Glomerular visceral epithelial cell (primary cell): ENCODE measurements around the gene TBC1D22A.

Source experiments
- DNase-seq: peaks from one replicate; pipeline ENCODE4 v3.0.0-alpha.2; 2016; ENCODE audit errors: extremely low spot score

Gene TBC1D22A

DNA sequence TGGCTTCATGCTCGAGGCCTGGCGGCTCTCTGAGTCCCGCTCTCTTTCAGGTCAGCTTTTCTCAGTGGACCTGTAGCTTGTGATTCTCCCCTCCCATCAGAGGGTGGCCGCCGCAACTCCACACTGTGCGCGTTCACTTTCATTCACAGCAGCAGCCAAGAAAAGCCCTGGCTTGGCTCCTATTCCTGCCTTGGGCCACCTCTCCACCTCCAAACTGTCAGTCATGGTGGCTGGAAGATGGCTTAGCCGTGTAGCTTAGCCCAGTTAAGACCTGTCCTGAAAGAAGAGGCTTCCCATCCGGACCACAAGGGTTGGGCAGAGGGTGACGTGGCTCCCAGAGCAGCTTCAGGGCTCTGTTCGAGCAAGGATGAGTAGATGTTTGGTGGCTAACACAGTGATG is 125.5 kb downstream of the TBC1D22A start:
- DNase-seq, result no peak

DNA sequence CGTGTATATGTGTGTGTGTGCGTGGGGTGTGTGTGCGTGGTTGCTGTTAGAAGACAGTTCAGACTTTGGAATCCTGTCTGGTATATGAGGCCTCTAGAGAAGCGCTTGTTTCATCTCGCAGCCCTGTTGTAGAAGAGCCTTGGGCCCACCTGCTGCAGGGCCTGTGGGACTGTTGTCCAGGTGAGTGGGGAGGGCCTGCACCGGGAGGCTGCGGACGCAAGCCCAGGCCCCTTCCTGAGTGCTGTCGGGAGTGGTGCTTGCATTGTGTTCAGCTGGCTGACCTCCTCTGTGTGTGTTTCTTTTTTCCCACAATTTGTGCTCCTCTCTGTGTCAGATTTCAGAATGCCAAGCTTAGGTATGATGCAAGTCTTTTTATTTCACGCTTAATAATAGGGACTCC is 128.4 kb downstream of the TBC1D22A start:
- DNase-seq, result no peak

DNA sequence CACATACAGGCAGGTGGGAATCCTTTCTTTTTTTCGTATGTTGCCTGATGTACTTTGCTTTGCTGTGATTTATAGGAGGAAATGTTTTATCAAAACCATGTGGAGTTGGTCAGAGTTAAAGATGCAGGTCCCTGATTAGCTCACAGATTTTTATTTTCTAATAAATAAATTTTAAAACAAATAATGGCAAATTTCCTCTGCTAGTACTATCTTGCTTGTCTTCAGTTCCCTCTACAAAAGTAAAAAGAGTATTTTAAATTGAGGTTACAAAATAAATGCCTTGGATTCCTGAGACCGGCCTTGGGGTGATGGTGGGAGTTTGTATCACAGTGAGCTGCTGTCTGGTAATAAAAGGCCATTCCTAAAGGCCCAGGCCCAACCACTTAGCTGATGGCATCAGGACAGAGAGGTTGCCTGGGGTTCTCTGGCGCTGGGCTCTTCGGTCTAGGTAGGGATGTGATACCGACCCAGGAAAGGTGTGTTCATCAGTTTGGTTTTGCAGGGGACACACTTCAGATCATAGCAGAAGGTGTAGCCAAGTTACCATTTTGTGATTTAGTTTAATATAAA is 129.0 kb downstream of the TBC1D22A start:
- no peak for DNase-seq

DNA sequence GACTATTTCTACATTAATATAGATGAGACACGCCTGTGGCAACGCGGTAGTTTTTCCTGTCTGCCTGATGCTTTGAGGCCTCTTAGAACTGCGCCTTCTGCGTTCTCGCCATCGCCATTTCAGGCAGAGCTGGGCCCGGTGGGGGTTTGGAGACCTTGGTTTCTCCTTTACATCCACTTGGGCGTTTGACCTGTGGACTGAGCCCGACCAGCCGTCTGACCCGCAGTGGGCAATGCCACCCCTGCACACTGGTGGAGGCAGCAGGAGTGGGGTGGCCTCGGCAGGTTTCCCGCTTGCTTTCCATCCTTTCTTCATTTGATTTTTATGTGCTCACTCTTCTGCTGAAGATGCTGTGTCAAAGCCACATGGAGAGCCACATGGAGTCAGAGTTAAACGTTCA is 130.4 kb downstream of the TBC1D22A start:
- DNase-seq, result no peak

DNA sequence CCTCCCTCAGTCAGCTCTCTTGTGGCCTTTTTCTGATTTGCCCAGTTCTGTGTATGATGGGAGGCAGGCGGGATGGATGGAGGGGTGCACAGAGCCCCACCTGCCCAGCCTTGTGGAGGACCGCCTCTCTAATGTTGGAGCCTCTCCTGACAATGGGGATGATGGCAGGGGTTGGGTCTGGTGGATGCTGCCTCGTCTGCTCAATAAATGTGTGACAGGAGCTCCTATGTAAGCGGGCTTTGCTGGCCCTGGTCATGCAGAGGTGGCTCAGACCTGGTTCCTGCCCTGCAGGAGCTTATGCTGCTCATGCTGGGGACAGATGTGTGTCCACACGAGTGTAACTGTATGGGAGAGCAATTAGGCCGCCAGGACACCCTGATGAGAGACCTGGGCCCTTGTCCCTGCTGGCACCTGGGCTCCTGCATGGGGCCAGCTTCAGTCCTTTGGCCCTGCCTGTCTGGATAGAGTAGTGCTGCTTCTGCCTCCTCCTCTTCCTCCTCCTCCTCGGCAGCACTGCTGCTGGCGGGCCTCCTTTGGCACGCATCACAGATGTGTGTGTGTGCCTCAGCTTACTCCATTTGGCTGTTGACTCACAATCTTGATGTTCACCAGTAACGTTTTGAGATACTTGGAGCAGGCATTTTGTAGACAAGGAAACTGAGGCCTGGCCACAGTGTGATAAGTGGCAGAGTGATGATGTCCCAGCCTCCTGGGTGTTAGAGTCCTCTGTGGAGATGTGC is 131.0 kb downstream of the TBC1D22A start:
- DNase-seq, result no peak

DNA sequence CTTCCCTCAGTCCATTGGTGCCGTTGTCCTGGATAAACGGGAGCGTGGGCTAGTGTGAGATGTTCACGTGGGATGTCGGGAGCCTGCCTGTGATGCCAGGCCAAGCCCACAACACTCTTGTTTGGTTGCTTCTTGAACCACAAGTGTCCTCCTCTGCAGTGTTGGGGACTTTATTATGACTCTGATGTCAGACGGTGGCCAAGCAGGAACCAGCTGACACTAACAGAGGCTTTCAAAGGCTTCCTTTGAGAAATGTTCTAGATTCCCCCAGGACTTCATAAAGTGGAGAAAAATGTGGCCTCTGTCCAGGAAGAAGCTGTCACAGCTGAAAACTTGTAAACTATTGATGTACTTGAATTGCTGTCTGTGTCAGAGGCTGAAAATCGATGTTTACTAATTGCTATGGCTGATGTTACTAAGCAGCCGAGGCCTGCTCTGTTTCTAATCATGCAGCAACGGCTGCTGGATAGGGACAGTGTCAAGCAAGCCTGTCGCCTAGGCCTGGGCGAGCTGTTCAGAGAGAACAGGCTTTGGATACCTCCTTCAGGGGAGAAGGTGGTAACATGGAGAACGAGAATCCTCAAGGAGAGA is 131.7 kb downstream of the TBC1D22A start:
- no peak for DNase-seq

DNA sequence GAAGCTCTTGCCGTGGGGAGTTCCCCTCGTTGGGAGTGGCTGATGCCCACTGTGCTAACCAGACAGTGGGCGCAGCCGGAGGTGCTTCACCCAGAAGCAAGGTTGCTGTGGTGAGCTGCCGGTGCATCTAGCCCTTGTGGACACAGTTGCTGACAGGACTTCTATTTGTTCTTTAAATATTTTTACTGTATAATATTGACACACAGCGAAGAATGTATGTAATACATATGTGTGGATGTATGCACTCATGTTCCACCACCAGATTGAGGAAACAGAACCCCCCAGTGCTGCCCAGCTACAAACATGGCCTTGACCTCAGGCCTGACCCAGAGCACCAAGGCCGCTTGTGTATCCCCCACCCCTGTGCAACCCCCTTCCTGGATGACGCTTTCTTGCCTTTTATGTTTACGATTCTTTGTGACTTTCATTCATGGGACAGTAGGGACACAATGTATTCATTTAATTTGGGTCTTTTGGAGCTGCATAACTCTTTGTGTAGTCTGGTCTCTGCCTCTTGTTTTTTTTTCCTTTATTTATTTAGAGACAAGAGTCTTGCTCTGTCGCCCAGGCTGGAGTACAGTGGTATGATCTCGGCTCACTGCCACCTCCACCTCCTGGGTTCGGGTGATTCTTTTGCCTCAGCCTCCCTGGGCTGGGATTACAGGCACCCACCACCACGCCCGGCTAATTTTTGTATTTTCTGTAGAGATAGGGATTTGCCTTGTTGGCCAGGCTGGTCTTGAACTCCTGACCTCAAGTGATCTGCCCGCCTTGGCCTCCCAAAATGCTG is 132.6 kb downstream of the TBC1D22A start:
- no peak for DNase-seq

DNA sequence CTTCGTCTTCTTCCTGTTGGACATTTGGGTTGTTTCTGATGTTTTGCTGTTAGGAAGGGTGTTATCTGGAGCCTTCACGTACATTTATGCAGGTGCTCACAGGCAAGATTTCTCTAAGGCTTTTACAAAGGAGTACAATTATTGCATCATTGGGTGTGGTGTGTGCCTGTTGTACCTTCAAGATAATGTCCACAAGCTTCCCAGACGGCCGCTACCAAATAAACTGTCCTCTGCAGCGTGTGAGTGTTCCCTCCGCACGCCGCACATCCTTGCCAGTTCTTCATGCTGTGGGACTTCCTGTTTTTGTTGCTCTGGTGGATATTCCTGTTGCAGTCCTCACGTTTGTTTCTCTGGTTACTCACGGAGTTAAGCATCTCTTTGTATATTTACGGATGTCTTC is 133.3 kb downstream of the TBC1D22A start:
- DNase-seq, result no peak

DNA sequence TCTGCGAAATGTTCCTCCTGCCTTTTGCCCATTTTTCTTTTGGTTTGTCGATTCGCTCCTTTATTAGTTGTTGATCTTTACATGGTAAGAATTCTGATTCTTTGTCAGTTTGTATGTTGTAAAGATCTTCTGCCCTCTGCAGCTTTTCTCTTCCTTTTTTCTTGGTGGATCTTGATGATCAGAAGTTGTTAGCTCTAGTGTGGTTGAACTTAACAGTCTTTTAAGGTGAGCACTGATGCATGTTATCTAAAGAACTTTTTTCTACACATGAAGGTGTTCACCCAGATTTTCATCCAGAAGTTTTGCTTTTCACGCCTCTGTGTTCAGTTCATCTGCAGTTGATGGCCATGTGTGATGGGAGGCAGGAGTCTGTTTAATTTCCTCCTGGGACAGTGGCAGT is 133.7 kb downstream of the TBC1D22A start:
- DNase-seq, result no peak

DNA sequence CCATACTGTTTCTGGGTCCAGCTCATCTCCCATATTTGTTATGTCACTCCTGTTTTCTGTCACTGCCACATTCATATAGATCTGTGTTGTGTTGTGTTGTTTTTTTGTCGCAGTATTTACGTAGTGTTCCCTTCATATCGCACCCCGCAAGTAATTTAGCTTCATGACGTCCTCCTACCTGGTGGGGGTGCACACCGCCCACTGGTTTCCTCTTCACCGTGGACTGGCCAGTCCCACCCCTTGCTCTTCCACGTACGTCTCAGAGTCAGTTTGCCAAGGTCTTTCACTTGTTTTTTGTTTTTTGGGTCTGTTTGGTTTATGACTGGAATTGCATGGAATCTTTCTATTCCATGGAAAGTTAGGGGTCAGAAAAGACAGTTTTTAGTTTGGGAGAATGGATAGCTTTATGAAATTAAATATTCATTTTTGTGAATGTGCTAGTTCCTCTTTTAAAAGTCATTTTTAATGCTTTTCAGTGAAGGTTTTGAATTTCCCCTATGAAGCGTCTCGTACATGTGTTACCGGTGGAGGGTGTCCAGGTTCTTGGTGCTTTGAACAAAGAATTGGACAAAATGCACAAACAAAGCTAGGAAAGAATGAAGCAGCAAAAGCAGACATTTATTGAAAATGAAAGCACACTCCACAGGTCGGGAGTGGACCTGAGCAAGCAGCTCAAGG is 134.3 kb downstream of the TBC1D22A start:
- DNase-seq, result no peak

DNA sequence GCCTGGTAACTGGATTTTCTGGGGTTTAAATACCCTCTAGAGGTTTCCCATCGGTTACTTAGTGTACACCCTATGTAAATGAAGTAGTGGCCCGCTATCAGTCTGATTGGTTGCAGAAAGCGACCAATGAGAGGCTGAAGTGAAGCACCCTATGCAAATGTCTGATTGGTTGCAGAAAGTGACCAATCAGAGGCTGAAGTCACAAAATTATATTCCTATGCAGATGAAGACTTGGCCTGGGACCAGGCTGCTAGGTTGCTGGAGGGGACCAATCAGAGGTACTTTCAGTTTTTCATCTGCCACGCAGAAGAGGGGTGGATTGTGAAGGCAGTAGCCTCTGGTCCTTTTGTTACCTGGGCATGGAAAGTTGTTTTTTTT is 134.8 kb downstream of the TBC1D22A start:
- no peak for DNase-seq

DNA sequence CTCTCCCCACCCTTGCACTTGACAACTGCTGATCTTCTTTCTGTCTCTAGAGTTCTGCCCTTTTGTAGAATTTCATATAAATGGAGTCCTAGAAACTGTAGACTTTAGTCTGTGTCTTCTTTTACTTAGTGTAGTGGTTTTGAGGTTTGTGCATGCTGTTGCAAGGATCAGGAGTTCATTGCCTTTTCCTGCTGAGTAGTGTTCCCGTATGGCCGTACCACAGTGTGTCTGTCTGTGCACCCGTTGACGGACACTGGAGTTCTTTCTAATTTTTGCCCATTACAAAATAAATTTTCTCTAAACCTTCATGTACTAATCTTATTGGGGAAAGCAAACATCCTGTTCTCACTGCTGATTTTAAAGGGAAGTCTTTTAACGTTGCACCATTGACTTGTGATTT is 138.1 kb downstream of the TBC1D22A start:
- DNase-seq, result no peak

DNA sequence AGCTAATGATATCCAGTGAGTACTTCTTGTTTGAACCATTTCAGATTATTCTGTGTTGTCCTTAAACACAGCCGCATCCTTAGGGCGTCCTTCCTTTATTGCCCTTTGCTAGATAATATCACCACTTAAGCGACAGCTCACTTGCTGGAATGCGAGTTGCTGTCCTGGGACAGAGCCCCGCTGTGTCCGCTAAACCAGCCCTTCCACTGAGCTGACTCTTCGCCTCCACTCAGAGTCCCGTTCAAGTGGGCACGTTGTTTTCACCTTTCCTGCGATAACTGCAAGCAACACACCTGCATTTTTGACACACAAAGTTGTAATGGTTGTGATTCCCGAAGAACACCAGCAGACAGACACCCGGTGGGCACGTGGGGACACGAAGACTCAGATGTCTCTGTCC is 140.0 kb downstream of the TBC1D22A start:
- DNase-seq, result no peak

DNA sequence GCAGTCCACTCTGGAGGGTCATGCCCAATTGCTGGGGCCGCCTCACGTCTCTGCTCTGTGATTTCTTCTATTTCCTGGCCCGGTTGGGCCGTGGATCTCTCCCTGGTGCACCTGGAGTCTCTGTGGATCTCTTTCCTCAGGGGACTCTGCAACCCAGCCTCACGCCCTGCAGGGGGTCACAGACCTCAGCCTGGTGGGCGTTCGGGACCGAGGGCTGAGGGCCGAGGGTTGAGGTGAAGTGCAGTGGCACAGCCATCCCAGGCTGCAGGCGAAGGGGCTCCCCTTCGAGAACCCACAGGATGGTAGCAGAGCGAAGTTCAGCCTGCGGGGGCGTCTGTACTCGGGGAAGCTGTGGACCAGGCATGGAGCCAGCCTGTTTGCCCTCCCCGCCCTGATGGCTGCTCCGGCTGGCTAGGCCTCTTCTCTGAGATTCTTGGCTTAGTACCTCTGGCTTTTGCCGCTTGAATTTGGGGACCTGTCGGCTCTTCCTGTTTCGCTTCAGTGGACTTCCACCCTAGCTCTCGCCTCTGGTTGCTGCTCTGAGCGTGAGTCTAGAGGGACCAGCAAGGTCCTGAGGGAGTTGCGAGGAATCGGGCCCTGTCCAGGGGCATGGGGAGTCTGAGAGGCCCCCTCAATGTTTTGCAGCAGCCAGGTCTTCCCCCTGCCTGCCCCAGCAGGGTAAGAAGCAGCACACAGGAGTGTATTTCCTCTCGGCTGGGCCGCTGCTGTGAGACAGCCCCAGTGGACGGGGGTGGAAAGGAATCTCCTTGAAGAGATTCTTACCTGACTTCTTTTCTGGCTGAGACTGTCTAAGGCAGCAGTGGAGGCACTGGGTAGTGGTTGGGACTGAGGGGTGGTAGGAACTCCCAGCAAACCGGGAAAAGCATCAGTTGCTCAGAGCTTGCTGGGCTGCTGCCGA is 140.8 kb downstream of the TBC1D22A start:
- no peak for DNase-seq

DNA sequence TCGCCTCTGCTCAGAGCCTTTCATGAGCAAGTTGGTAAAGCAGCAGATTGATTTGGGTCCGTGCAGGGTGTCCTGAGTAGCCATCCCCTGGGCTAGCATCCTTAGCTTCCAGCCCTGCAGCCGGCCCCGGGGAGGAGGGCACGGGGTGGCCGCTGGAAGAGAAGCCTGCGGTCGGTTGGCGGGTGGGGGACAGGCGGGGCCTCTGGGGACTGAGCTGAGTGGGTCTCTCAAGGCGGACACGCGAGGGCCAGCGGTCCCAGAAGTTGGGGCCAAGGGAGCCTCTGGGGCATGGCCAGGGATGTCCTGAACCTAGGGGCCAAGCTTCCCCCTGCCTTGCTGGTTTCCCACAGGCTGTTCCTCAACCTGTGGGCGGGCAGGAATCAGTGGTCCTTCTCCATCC is 143.0 kb downstream of the TBC1D22A start:
- no peak for DNase-seq

DNA sequence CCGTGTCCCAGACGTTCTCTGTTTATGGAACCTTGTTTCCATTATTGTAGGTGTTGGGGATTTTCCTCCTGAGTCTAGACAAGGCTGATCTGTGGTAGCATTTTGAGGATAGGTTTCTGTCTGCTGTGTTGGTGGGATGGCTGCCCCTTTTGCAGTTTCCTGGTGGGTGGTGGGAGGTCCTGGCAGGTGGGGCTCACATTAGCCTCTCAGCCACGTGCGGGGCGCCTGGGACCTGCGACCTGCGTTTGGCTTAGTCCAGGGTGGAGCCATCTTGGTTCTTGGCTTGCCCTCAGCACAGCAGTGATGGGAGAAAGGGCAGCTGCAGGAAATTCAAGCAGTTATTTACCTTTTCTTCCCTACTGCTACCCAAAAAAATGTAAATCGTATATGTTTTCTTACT is 143.4 kb downstream of the TBC1D22A start:
- DNase-seq, result no peak

DNA sequence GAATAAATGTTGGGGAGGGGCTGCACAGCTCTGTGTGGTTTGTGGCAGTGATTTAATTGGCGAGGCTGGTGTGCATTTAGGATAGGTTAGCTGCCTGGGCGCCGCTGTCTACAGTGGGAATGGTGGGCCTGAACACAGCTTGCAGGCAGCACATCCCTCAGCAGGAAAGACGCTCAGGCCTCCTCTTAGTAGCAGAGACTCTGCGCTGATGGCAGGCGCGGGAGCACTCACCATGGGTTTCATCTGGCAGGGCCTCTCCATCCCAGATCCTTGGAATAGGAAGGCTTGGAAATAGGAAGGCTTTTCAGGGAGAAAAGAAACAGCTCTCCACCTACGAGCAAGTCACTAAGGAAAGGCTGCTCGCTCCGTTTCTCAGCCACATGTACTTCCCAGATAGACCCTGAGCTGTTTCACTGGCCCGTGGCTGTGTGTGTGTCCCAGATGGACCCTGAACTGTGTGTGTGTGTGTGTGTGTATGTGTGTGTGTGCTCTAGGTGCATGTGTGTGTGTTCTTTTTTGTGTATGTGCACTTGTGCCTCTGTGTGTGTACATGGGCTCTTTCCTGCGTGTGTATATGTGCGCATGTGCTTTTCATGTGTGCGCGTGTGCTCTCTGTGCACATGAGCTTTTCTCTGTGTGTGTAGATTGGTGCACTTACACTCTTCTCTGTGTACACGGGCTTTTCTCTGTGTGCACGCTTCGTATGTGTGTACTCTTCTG is 144.0 kb downstream of the TBC1D22A start:
- DNase-seq, result no peak

DNA sequence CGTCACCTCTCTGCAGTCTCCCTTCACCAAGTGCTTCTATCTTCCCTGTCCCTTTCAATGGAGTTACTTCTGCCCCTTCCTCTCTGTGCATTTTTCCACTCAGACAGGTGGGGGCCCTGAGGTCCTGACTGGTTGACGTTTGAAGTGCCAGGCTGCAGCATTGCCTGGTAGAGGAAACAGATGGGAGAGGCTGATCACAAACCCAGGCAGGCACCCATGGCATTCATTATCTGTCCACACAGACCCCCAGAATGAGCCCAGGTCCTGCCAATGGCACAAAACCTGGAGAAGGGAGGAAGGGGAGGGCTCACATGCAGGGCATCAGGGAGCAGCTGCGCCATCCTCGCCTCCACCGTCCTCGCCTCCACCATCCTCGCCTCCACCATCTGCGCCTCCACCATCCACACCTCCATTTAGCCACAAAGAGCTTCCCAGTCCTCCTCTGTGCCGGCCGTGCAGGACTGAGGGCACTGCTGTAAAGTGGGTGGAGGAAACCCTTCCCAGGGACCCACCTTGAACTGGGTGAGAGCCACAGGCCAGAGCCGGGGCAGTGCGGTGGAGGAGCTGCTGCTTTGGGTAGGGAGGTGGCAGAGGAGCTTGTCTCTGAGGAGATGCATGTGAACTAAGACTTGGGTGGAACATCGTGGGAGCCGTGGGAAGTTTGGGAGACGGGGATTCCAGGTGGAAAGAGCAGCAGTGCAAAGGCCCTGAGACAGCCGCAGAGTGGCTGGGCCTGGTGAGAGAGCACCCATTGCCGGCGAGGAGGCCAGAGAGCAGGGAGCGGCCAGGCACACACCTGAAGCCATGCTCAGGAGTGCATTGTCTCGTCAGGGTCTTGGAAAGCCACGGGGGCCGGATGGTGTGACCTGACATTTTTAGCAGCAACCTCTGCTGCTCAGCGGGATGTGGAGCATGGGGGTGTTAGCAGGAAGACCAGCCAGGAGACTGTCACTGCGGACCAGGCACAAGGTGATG is 145.1 kb downstream of the TBC1D22A start:
- no peak for DNase-seq

DNA sequence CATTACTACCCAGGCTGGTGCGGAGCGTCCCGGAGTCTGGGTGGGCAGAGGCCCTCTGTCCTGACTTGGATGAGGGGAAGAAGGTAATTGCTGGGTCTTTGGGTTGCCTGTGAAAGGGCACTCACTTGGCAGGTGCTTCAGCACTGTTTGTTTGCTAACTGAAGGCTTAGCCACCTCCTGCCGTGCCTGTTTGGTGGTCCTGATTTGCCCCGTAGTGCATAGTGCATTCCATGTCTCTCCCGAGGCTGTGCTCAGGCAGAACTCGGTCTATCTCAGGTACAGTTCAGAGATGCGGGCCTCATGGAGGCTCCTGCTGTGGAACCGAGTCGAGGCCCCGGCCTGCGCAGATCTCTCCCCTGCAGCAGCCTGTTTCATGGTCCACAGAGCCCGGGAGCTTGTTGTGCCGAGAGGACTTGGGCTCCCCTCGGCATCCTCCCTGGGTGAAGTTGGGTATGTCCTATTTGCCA is 146.2 kb downstream of the TBC1D22A start:
- no peak for DNase-seq
